SK-N-SH treated with all-trans-retinoic acid at 6 μM for 48 hours (cell line): ENCODE data around the gene GNRH2.

Source experiments
- ATAC-seq: fragments of 200-7000 bp; cut with Tn5 transposase; 3 replicates; pipeline ENCODE4 v1.9.1; 2020; ENCODE audit warnings: mild to moderate bottlenecking, moderate library complexity
- BACH2 ChIP-seq: fragments of 250-450 bp; sonication (Bioruptor Pico); IDR thresholded peaks from 2 replicates; pipeline ENCODE4 v1.9.0; 2021; ENCODE audit warnings: mild to moderate bottlenecking, borderline replicate concordance
- CREB5 ChIP-seq: fragments of 250-450 bp; sonication (Bioruptor Pico); IDR thresholded peaks from 2 replicates; pipeline ENCODE4 v1.5.1; 2020; ENCODE audit warnings: low read depth, mild to moderate bottlenecking, moderate library complexity
- CSDC2 ChIP-seq: fragments of 250-450 bp; sonication (Bioruptor Pico); IDR thresholded peaks from 2 replicates; pipeline ENCODE4 v1.5.0; 2020; ENCODE audit warnings: mild to moderate bottlenecking, moderate library complexity
- CSRNP3 ChIP-seq: fragments of 250-450 bp; sonication (Bioruptor Pico); IDR thresholded peaks from 2 replicates; pipeline ENCODE4 v1.5.1; 2021; ENCODE audit warnings: mild to moderate bottlenecking, moderate library complexity
- ESRRG ChIP-seq: fragments of 250-450 bp; sonication (Bioruptor Pico); IDR thresholded peaks from 2 replicates; pipeline ENCODE4 v1.6.1; 2021; ENCODE audit warnings: mild to moderate bottlenecking
- GLIS3 ChIP-seq: fragments of 250-450 bp; sonication (Bioruptor Pico); IDR thresholded peaks from 2 replicates; pipeline ENCODE4 v1.5.0; 2020; ENCODE audit warnings: mild to moderate bottlenecking, moderate library complexity
- ISL1 ChIP-seq: fragments of 250-450 bp; sonication (Bioruptor Pico); IDR thresholded peaks from 2 replicates; pipeline ENCODE4 v2.1.2; 2022; ENCODE audit warnings: mild to moderate bottlenecking, moderate library complexity
- OSR1 ChIP-seq: fragments of 250-450 bp; sonication (Bioruptor Pico); IDR thresholded peaks from 2 replicates; pipeline ENCODE4 v1.8.0; 2022; ENCODE audit warnings: moderate library complexity, mild to moderate bottlenecking, inconsistent platforms
- PATZ1 ChIP-seq: fragments of 250-450 bp; sonication (Bioruptor Pico); IDR thresholded peaks from 2 replicates; pipeline ENCODE4 v1.8.0; 2020; ENCODE audit warnings: mild to moderate bottlenecking, moderate library complexity, borderline replicate concordance
- POU6F1 ChIP-seq: fragments of 250-450 bp; sonication (Bioruptor Pico); IDR thresholded peaks from 2 replicates; pipeline ENCODE4 v1.8.0; 2021; ENCODE audit warnings: low read depth, mild to moderate bottlenecking, moderate library complexity, borderline replicate concordance
- PPARA ChIP-seq: fragments of 250-450 bp; sonication (Bioruptor Pico); IDR thresholded peaks from 2 replicates; pipeline ENCODE4 v1.5.0; 2020; ENCODE audit warnings: mild to moderate bottlenecking, borderline replicate concordance
- RARB ChIP-seq: fragments of 250-450 bp; sonication (Bioruptor Pico); IDR thresholded peaks from 2 replicates; pipeline ENCODE4 v1.8.0; 2021; ENCODE audit warnings: mild to moderate bottlenecking, moderate library complexity
- SNAI2 ChIP-seq: fragments of 250-450 bp; sonication (Bioruptor Pico); IDR thresholded peaks from 2 replicates; pipeline ENCODE4 v1.5.0; 2020; ENCODE audit warnings: mild to moderate bottlenecking, moderate library complexity
- TCF4 ChIP-seq: fragments of 250-450 bp; sonication (Bioruptor Pico); IDR thresholded peaks from 2 replicates; pipeline ENCODE4 v1.8.0; 2021; ENCODE audit warnings: mild to moderate bottlenecking, moderate library complexity, borderline replicate concordance
- TSHZ2 ChIP-seq: fragments of 250-450 bp; sonication (Bioruptor Pico); IDR thresholded peaks from 2 replicates; pipeline ENCODE4 v1.5.0; 2020; ENCODE audit warnings: mild to moderate bottlenecking, moderate library complexity
- ZC3H10 ChIP-seq: fragments of 250-450 bp; sonication (Bioruptor Pico); IDR thresholded peaks from 2 replicates; pipeline ENCODE4 v1.5.1; 2021; ENCODE audit warnings: mild to moderate bottlenecking, moderate library complexity
- ZFP3 ChIP-seq: fragments of 250-450 bp; sonication (Bioruptor Pico); IDR thresholded peaks from 2 replicates; pipeline ENCODE4 v1.5.0; 2020; ENCODE audit warnings: mild to moderate bottlenecking, moderate library complexity
- ZFP30 ChIP-seq: fragments of 450-650 bp; formaldehyde crosslinking; IDR thresholded peaks from 2 replicates; pipeline ENCODE4 v1.5.0; 2022; ENCODE audit warnings: mild to moderate bottlenecking, moderate library complexity
- ZNF565 ChIP-seq: fragments of 450-650 bp; formaldehyde crosslinking; conservative IDR thresholded peaks from 2 replicates; pipeline ENCODE4 v1.5.0; 2020; ENCODE audit warnings: low read depth, mild to moderate bottlenecking, moderate library complexity
- ZNF70 ChIP-seq: fragments of 450-650 bp; formaldehyde crosslinking; IDR thresholded peaks from 2 replicates; pipeline ENCODE4 v1.5.0; 2020; ENCODE audit warnings: mild to moderate bottlenecking, moderate library complexity
- ZNF8 ChIP-seq: fragments of 450-650 bp; formaldehyde crosslinking; IDR thresholded peaks from 2 replicates; pipeline ENCODE4 v1.5.0; 2020; ENCODE audit warnings: mild to moderate bottlenecking, moderate library complexity

GNRH2 gene

GRCh38 chr20:3085571-3086072 lies 42.2 kb downstream of the GNRH2 start:
- no peak for ATAC-seq
- TF ChIP-seq TCF4 (CRISPR knock-in tag) (no peak), SNAI2 (CRISPR knock-in tag) (no peak), ZFP30 (no peak), ZC3H10 (CRISPR knock-in tag) (no peak), BACH2 (no peak), POU6F1 (CRISPR knock-in tag) (no peak), ZNF8 (CRISPR knock-in tag) (no peak), CSRNP3 (CRISPR knock-in tag) (no peak), ESRRG (CRISPR knock-in tag) (no peak), OSR1 (CRISPR knock-in tag) (no peak), CREB5 (CRISPR knock-in tag) (no peak), CSDC2 (CRISPR knock-in tag) (no peak)

GRCh38 chr20:3088031-3088430 lies 44.6 kb downstream of the GNRH2 start:
- TF ChIP-seq ZFP3 (no peak), SNAI2 (CRISPR knock-in tag) (no peak), ISL1 (CRISPR knock-in tag) (no peak), RARB (CRISPR knock-in tag) (no peak), OSR1 (CRISPR knock-in tag) (no peak)
- TF ChIP-seq, all 23 proteins: peak for 0
- no peak for ATAC-seq

GRCh38 chr20:3090565-3090964 lies 47.1 kb downstream of the GNRH2 start:
- TF ChIP-seq ZFP3 (no peak), OSR1 (CRISPR knock-in tag) (no peak), SNAI2 (CRISPR knock-in tag) (no peak), CSRNP3 (CRISPR knock-in tag) (no peak), ZFP30 (no peak), POU6F1 (CRISPR knock-in tag) (no peak), TCF4 (CRISPR knock-in tag) (no peak), CREB5 (CRISPR knock-in tag) (no peak), BACH2 (no peak), GLIS3 (CRISPR knock-in tag) (no peak), ZNF70 (no peak), ZNF565 (CRISPR knock-in tag) (no peak), PPARA (CRISPR knock-in tag) (no peak), ESRRG (CRISPR knock-in tag) (no peak), TSHZ2 (CRISPR knock-in tag) (no peak), PATZ1 (CRISPR knock-in tag) (no peak)
- ATAC-seq = no peak
